IMR-90 (cell line): Measurements from ENCODE around the gene ZNF627. TPM values are rescaled to one million over a fixed set of nuclear protein-coding genes. Genes with fewer than 3 reads are reported as not detected.

ENCODE experiments used
- ATAC-seq: fragments of 200-7000 bp; cut with Tn5 transposase; 2 replicates; pipeline ENCODE4 v1.9.1; 2020; ENCODE audit warnings: low read depth, mild to moderate bottlenecking, moderate library complexity
- BruUV-seq: library from RNA; stranded (reverse); fragments of 400-500 nt; replicated peaks from 2 replicates; lab custom pipeline; 2021; lab: Mats Ljungman, UMichigan
- CTCF ChIA-PET: fragments of 300-600 bp; formaldehyde crosslinking; extraction: SDS; loops from one replicate; lab custom pipeline; 2021; ENCODE audit warnings: antibody characterized with exemption; lab: Yijun Ruan, JAX
- POLR2A ChIA-PET: fragments of 300-600 bp; sonication (Branson Sonifier 250); formaldehyde crosslinking; loops from one replicate; lab custom pipeline; 2022; ENCODE audit warnings: antibody characterized with exemption; ENCODE audit not compliant: unreplicated experiment; lab: Charles Lee
- DNase-seq: peaks from one replicate; pipeline ENCODE4 v3.0.0; 2013
- H2AFZ ChIP-seq: replicated peaks from 2 replicates; pipeline ENCODE3; 2013; ENCODE audit warnings: low read length, mild to moderate bottlenecking; ENCODE audit not compliant: poor library complexity
- H2AK5ac ChIP-seq: 2 replicates; pipeline ENCODE4 v1.6.1; 2013; ENCODE audit warnings: low read depth, low read length, inconsistent platforms
- H2AK9ac ChIP-seq: replicated peaks from 2 replicates; pipeline ENCODE3; 2013; ENCODE audit warnings: mild to moderate bottlenecking, low read depth, low read length, moderate library complexity; ENCODE audit not compliant: poor library complexity
- H2BK120ac ChIP-seq: 2 replicates; pipeline ENCODE4 v1.6.1; 2013; ENCODE audit warnings: low read depth, low read length, inconsistent platforms
- H2BK15ac ChIP-seq: 3 replicates; pipeline ENCODE4 v1.6.1; 2013; ENCODE audit warnings: low read depth, low read length, inconsistent platforms
- H2BK20ac ChIP-seq: 2 replicates; pipeline ENCODE4 v1.6.1; 2013; ENCODE audit warnings: low read depth, mild to moderate bottlenecking, inconsistent platforms, low read length, moderate library complexity
- H2BK5ac ChIP-seq: 2 replicates; pipeline ENCODE4 v1.6.1; 2013; ENCODE audit warnings: mild to moderate bottlenecking, low read depth, low read length, inconsistent platforms; ENCODE audit not compliant: poor library complexity, severe bottlenecking
- H3K14ac ChIP-seq: replicated peaks from 2 replicates; pipeline ENCODE4 v1.6.1; 2013; ENCODE audit warnings: low read depth, low read length, inconsistent platforms
- H3K18ac ChIP-seq: 2 replicates; pipeline ENCODE4 v1.6.1; 2013; ENCODE audit warnings: low read depth, low read length, control low read depth
- H3K23ac ChIP-seq: 2 replicates; pipeline ENCODE4 v1.6.1; 2013; ENCODE audit warnings: low read depth, low read length, inconsistent platforms
- H3K27ac ChIP-seq: 2 replicates; pipeline ENCODE4 v1.5.1; 2013; ENCODE audit warnings: mild to moderate bottlenecking, control low read depth, low read length; ENCODE audit not compliant: insufficient read depth
- H3K27me3 ChIP-seq: 2 replicates; pipeline ENCODE4 v1.6.1; 2013; ENCODE audit warnings: low read length; ENCODE audit not compliant: control insufficient read depth, insufficient read depth
- H3K36me3 ChIP-seq: 2 replicates; pipeline ENCODE4 v1.6.1; 2013; ENCODE audit warnings: low read length, mixed read lengths; ENCODE audit not compliant: control insufficient read depth, insufficient read depth
- H3K4ac ChIP-seq: 2 replicates; pipeline ENCODE4 v1.6.1; 2013; ENCODE audit warnings: low read depth, low read length, inconsistent platforms
- H3K4me1 ChIP-seq: 2 replicates; pipeline ENCODE4 v1.6.1; 2013; ENCODE audit warnings: low read length, mixed read lengths; ENCODE audit not compliant: control insufficient read depth, insufficient read depth
- H3K4me2 ChIP-seq: 2 replicates; pipeline ENCODE4 v1.6.1; 2013; ENCODE audit warnings: low read depth, mild to moderate bottlenecking, control low read depth, low read length, moderate library complexity
- H3K4me3 ChIP-seq: 2 replicates; pipeline ENCODE4 v1.5.1; 2013; ENCODE audit warnings: low read depth, mild to moderate bottlenecking, control low read depth, low read length, moderate library complexity; ENCODE audit not compliant: insufficient read depth
- H3K56ac ChIP-seq: 2 replicates; pipeline ENCODE4 v1.6.1; 2013; ENCODE audit warnings: low read length, inconsistent platforms; ENCODE audit not compliant: insufficient read depth; ENCODE audit errors: extremely low read depth
- H3K79me1 ChIP-seq, 2 experiments: 2 replicates each; pipeline ENCODE4 v1.6.1; 2013; ENCODE audit warnings: low read length in 2 of 2, inconsistent platforms in 1 of 2, low read depth in 1 of 2
- H3K9ac ChIP-seq: 2 replicates; pipeline ENCODE4 v1.6.1; 2013; ENCODE audit warnings: low read depth, low read length, control low read depth
- H3K9me1 ChIP-seq: 2 replicates; pipeline ENCODE4 v1.6.1; 2013; ENCODE audit warnings: low read length, inconsistent platforms; ENCODE audit not compliant: insufficient read depth
- H3K9me3 ChIP-seq: 2 replicates; pipeline ENCODE4 v1.6.1; 2013; ENCODE audit warnings: low read length; ENCODE audit not compliant: control insufficient read depth, insufficient read depth
- H4K20me1 ChIP-seq: 2 replicates; pipeline ENCODE4 v1.6.1; 2013; ENCODE audit warnings: low read length, inconsistent platforms; ENCODE audit not compliant: insufficient read depth
- H4K5ac ChIP-seq: 2 replicates; pipeline ENCODE4 v1.6.1; 2013; ENCODE audit warnings: mild to moderate bottlenecking, low read depth, low read length, control low read depth
- H4K8ac ChIP-seq, 2 experiments: 2 replicates each; pipeline ENCODE4 v1.6.1; 2013; ENCODE audit warnings: low read depth in 2 of 2, low read length in 2 of 2, control low read depth in 1 of 2, inconsistent platforms in 1 of 2
- H4K91ac ChIP-seq: 2 replicates; pipeline ENCODE4 v1.6.1; 2013; ENCODE audit warnings: low read depth, low read length, inconsistent platforms; ENCODE audit not compliant: insufficient read depth
- CEBPB ChIP-seq: IDR thresholded peaks from 2 replicates; pipeline ENCODE4 v1.6.1; 2012; ENCODE audit warnings: low read depth, low read length, improper control_type of control experiment
- ELK1 ChIP-seq: fragments of 150-350 bp; IDR thresholded peaks from 2 replicates; pipeline ENCODE4 v1.6.1; 2016; ENCODE audit warnings: low read depth, mild to moderate bottlenecking, low read length, moderate library complexity, borderline replicate concordance
- FOS ChIP-seq: fragments of 150-350 bp; IDR thresholded peaks from 2 replicates; pipeline ENCODE4 v1.6.1; 2016; ENCODE audit warnings: low read depth, low read length
- MXI1 ChIP-seq: IDR thresholded peaks from 2 replicates; pipeline ENCODE4 v1.6.1; 2012; ENCODE audit warnings: low read depth, mild to moderate bottlenecking, low read length, moderate library complexity, borderline replicate concordance
- NFE2L2 ChIP-seq: fragments of 150-350 bp; IDR thresholded peaks from 2 replicates; pipeline ENCODE4 v1.6.1; 2016; ENCODE audit warnings: low read depth, mild to moderate bottlenecking, low read length
- POLR2A ChIP-seq: IDR thresholded peaks from 2 replicates; pipeline ENCODE4 v1.6.1; 2012; ENCODE audit warnings: mild to moderate bottlenecking, low read depth, low read length
- RAD21 ChIP-seq: IDR thresholded peaks from 2 replicates; pipeline ENCODE4 v1.6.1; 2012; ENCODE audit warnings: low read length, improper control_type of control experiment
- RCOR1 ChIP-seq: IDR thresholded peaks from 2 replicates; pipeline ENCODE4 v1.6.1; 2012; ENCODE audit warnings: mild to moderate bottlenecking, low read length, improper control_type of control experiment; ENCODE audit not compliant: insufficient replicate concordance
- RFX5 ChIP-seq: IDR thresholded peaks from 2 replicates; pipeline ENCODE4 v1.8.0; 2012; ENCODE audit warnings: low read depth, mild to moderate bottlenecking, low read length, moderate library complexity
- SMC3 ChIP-seq: fragments of 150-350 bp; IDR thresholded peaks from 2 replicates; pipeline ENCODE4 v1.6.1; 2016; ENCODE audit warnings: low read depth, mild to moderate bottlenecking, antibody characterized with exemption, low read length, moderate library complexity
- USF2 ChIP-seq: fragments of 150-350 bp; IDR thresholded peaks from 2 replicates; pipeline ENCODE4 v1.6.1; 2017; ENCODE audit warnings: mild to moderate bottlenecking, antibody characterized with exemption, low read length, low read depth
- WGBS, 2 experiments: methylation state at CpG; one replicate each; pipeline versions ENCODE4 v1.1.5 to v1.1.7; 2013; ENCODE audit warnings: missing lambda C conversion rate in 2 of 2; ENCODE audit not compliant: insufficient read length in 1 of 2; ENCODE audit errors: extremely low coverage in 2 of 2; 5-methylcytosine and 5-hydroxymethylcytosine counted together
- dilution Hi-C: fragments of 300-500 bp; cut with HindIII; formaldehyde crosslinking; loops from one replicate; pipeline ENCODE4 v1.14.3; 2018; ENCODE audit warnings: low sequenced_read_pairs; ENCODE audit not compliant: unreplicated experiment
- in situ Hi-C: fragments of 300-500 bp; cut with MboI; formaldehyde crosslinking; loops from 3 replicates; pipeline ENCODE4 v1.14.3; 2019; ENCODE audit warnings: low sequenced_read_pairs, inconsistent platforms, mixed read lengths
- intact Hi-C: fragments of 100-400 bp; cut with micrococcal nuclease; formaldehyde crosslinking; loops from 2 replicates; pipeline ENCODE4 v1.10.0; 2022
- polyA plus RNA-seq, 3 experiments: library from polyadenylated mRNA; depleted of rRNA; stranded (reverse); fragments of >200 nt; gene quantifications; 2 replicates each; pipeline ENCODE4 v1.2.3, GENCODE V29; 2012; ENCODE audit warnings: low replicate concordance in 1 of 3
- total RNA-seq: library from RNA; depleted of rRNA; stranded (reverse); fragments of >200 nt; gene quantifications from 2 replicates; pipeline ENCODE4 v1.2.3, GENCODE V29; 2012

ZNF627 gene
- total and polyA plus RNA-seq, 2 of the 4 experiments (the other 2 are of a cell fraction): 6.3 to 34.4 TPM

- no peak overlapping the region for H3K27ac ChIP-seq
- peaks cover 11 to 47% of the 10 kb centered on the region in 2 experiments for H3K79me1 ChIP-seq
- DNase-seq (no peak), ATAC-seq (no peak)
- H3K4me3 ChIP-seq: no peak overlapping the region
- H3K9me1 ChIP-seq: peaks cover 8% of the 10 kb centered on the region; the same call in 1 of the 2 replicates
- H2AK5ac ChIP-seq: no peak overlapping the region
- peaks cover 44% of the 10 kb centered on the region for H4K20me1 ChIP-seq
- no peaks in the 10 kb centered on the region for H3K4me1 ChIP-seq
- H2AK9ac ChIP-seq: peak overlapping the region; percentile 16
- H3K9me3 ChIP-seq: no peaks in the 10 kb centered on the region
- H3K4ac ChIP-seq: no peak overlapping the region
- H3K27me3 ChIP-seq: no peaks in the 10 kb centered on the region
- H2BK5ac ChIP-seq: no peak overlapping the region
- in situ Hi-C loops: no loop called here
- ChIA-PET CTCF (no interaction called here), POLR2A (no interaction called here)
- no peak overlapping the region for H2BK15ac ChIP-seq
- no peak overlapping the region for H3K23ac ChIP-seq
- intact Hi-C loops: no loop called here
- peaks cover 44% of the 10 kb centered on the region for H3K36me3 ChIP-seq
- dilution Hi-C loops: no loop called here
- TF ChIP-seq RAD21: no peak
- TF ChIP-seq CEBPB: no peak
- TF ChIP-seq RCOR1: no peak
- no peak for TF ChIP-seq FOS
- no peak for TF ChIP-seq SMC3
- TF ChIP-seq MXI1: no peak
- TF ChIP-seq POLR2A: no peak
- no peak for TF ChIP-seq ELK1
- no peak for TF ChIP-seq USF2
- TF ChIP-seq NFE2L2: no peak
- TF ChIP-seq RFX5: no peak
- H3K56ac ChIP-seq: no peak overlapping the region
- H4K91ac ChIP-seq: no peak overlapping the region
- no TSS peak for BruUV-seq
- 100% methylated on average over 2 of the region's 12 CpGs; no CpG with 5 or more reads in 1 of the 2 experiments for WGBS, 2 experiments
- H3K18ac ChIP-seq: no peak overlapping the region
- H3K4me2 ChIP-seq: no peak overlapping the region
- H3K9ac ChIP-seq: no peak overlapping the region
- no peak overlapping the region for H3K14ac ChIP-seq
- no peak overlapping the region for H2BK120ac ChIP-seq
- no peak overlapping the region for H4K5ac ChIP-seq
- H4K8ac ChIP-seq: no peak overlapping the region
- H2BK20ac ChIP-seq: no peak overlapping the region
- no peak overlapping the region for H2AFZ ChIP-seq
These were observed 43.1 kb upstream of the ZNF627 start for GRCh38 chr19:11554160-11554559.
